Suprapubic skin (tissue), 4 donors: Measurements from ENCODE around the gene SPINT2. TPM values are rescaled to one million over a fixed set of nuclear protein-coding genes. Genes with fewer than 3 reads are reported as not detected.

ENCODE experiments used
- DNase-seq, 2 donors: peaks; one replicate each; pipeline ENCODE4 v3.0.0-alpha.2; 2019; ENCODE audit warnings: low spot score in 2 of 2
- H3K27ac ChIP-seq: fragments of 200-600 bp; sonication (generic); one replicate; pipeline ENCODE4 v1.5.1; 2019
- H3K27me3 ChIP-seq: fragments of 200-600 bp; sonication (generic); one replicate; pipeline ENCODE4 v1.5.1; 2019
- H3K36me3 ChIP-seq: fragments of 200-600 bp; sonication (generic); one replicate; pipeline ENCODE4 v1.5.1; 2019
- H3K4me1 ChIP-seq: fragments of 200-600 bp; sonication (generic); one replicate; pipeline ENCODE4 v1.5.1; 2019
- H3K4me3 ChIP-seq: fragments of 200-600 bp; sonication (generic); one replicate; pipeline ENCODE4 v1.5.1; 2019; ENCODE audit warnings: mild to moderate bottlenecking
- H3K9me3 ChIP-seq: fragments of 200-600 bp; sonication (generic); one replicate; pipeline ENCODE4 v1.5.1; 2019
- EP300 ChIP-seq: sonication (generic); formaldehyde crosslinking; IDR thresholded peaks from one replicate; pipeline ENCODE4 v1.6.1; 2017; ENCODE audit warnings: antibody characterized with exemption
- POLR2A ChIP-seq, 2 donors: fragments of 450-650 bp; IDR thresholded peaks; one replicate each; pipeline ENCODE4 v1.6.1; 2017; ENCODE audit warnings: antibody characterized with exemption in 2 of 2, mild to moderate bottlenecking in 2 of 2, moderate library complexity in 2 of 2
- POLR2AphosphoS5 ChIP-seq, 3 donors: sonication (generic); formaldehyde crosslinking; IDR thresholded peaks; one replicate each; pipeline ENCODE4 v1.6.1; 2017; ENCODE audit warnings: antibody characterized with exemption in 3 of 3
- WGBS: methylation state at CpG from one replicate; pipeline ENCODE4 v1.1.5; 2018; 5-methylcytosine and 5-hydroxymethylcytosine counted together
- total RNA-seq, 4 donors: library from RNA; depleted of rRNA; stranded (reverse); fragments of >200 nt; gene quantifications; one replicate each; pipeline ENCODE4 v1.1.0, GENCODE V29; 2016
- TF ChIP-seq, protein P1 (sequence below), 2 donors: fragments of 200-600 bp in 1 of 2; fragments of 450-650 bp in 1 of 2; sonication (generic) in 1 of 2; IDR thresholded peaks; one replicate each; pipeline ENCODE4 v1.5.1; 2016 to 2019; ENCODE audit warnings: antibody characterized with exemption in 2 of 2, mild to moderate bottlenecking in 1 of 2, moderate library complexity in 1 of 2

SPINT2 gene
- total RNA-seq, 4 donors from 2014 or later = 359 to 639 (median 494) TPM

DNA sequence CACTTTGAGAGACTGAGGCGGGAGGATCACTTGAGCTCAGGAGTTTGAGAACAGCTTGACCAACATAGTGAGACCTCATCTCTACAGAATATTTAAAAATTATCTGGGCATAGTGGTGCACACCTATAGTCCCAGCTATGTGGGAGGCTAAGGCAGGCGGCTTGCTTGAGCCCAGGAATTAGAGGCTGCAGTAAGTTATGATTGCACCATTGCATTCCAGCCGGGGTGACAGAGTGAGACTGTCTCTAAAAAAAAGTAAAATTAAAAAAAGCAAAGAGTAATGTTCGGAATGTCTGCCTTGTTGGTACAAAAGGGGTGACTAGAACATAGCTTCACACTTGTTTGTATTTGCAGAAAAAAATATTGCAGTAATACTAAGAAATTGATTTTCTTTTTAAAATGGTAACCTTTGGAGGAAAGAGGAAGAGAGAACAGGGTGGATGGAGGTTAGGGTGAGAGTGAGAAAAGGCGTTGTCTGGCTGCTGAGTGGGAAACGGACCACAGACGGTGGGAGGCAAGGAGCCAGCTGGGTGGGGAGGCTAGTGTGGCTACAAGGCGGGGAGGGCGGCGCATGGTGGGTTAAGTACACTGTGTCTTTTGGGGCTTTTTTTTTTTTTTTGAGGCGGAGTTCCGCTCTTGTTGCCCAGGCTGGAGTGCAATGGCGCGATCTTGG lies 18.4 kb upstream of the SPINT2 start:
- Histone ChIP-seq H3K27me3 (no peaks in the 10 kb centered on the region), H3K4me3 (no peak overlapping the region), H3K36me3 (no peaks in the 10 kb centered on the region), H3K27ac (peak overlapping the region; percentile 36), H3K4me1 (peaks cover 17% of the 10 kb centered on the region), H3K9me3 (no peaks in the 10 kb centered on the region)
- WGBS = 59% methylated on average over 14 of the region's 14 CpGs
- no peak for DNase-seq
- TF ChIP-seq, protein P1, sequence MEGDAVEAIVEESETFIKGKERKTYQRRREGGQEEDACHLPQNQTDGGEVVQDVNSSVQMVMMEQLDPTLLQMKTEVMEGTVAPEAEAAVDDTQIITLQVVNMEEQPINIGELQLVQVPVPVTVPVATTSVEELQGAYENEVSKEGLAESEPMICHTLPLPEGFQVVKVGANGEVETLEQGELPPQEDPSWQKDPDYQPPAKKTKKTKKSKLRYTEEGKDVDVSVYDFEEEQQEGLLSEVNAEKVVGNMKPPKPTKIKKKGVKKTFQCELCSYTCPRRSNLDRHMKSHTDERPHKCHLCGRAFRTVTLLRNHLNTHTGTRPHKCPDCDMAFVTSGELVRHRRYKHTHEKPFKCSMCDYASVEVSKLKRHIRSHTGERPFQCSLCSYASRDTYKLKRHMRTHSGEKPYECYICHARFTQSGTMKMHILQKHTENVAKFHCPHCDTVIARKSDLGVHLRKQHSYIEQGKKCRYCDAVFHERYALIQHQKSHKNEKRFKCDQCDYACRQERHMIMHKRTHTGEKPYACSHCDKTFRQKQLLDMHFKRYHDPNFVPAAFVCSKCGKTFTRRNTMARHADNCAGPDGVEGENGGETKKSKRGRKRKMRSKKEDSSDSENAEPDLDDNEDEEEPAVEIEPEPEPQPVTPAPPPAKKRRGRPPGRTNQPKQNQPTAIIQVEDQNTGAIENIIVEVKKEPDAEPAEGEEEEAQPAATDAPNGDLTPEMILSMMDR (IDR thresholded peaks at IDR 0.05) = no peak
- TF ChIP-seq POLR2A (IDR thresholded peaks at IDR 0.05) (no peak), POLR2AphosphoS5 (IDR thresholded peaks at IDR 0.05) (no peak), EP300 (no peak)

DNA sequence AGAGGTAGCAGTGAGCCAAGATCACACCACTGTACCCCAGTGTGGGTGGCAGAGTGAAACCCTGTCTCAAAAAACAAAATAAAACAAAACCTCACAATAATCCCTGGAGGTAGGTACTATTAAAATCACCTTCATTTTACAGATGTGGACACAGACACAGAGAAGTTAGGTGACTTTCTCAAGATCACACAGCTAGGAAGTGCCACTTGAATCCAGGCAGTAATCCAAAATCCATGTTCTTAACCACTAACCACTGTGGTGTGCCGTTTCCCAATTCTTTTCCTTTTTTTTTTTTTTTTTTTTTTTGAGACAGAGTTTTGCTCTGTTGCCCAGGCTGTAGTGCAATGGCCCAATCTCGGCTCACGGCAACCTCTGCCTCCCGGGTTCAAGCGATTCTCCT lies 17.2 kb upstream of the SPINT2 start:
- no peak for DNase-seq
- Histone ChIP-seq H3K27me3 (no peaks in the 10 kb centered on the region), H3K4me1 (peaks cover 29% of the 10 kb centered on the region), H3K36me3 (no peaks in the 10 kb centered on the region), H3K4me3 (no peak overlapping the region), H3K9me3 (no peaks in the 10 kb centered on the region), H3K27ac (no peak overlapping the region)
- TF ChIP-seq POLR2AphosphoS5 (IDR thresholded peaks at IDR 0.05) = no peak
- no peak for TF ChIP-seq EP300
- TF ChIP-seq POLR2A (IDR thresholded peaks at IDR 0.05) = no peak
- 68% methylated on average over 4 of the region's 5 CpGs for WGBS

DNA sequence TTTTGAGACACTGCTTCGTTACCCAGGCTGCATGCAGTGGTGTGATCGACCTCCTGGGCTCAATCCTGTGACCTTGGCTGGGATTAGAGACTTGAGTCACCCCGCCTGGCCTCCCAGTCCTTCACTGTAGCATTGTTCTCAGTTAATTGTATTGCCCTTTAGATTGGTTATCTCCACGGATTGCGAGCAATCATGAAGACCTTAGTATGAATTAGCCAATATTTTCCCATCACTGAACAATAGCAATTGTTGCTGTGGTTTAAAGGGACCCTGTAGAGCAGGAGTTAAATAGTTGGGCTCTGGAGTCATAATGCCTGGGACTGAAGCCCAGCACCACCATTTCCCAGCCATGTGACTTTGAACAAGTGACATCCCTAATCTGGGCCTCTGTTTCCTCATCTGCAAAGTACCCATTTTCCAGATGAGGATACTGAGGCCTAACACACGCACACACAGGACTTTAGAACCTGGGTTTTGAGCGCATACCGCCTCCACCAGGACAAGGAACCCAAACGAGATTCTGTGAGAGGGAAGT lies 16.6 kb upstream of the SPINT2 start:
- TF ChIP-seq POLR2AphosphoS5 (IDR thresholded peaks at IDR 0.05) (no peak), EP300 (no peak), POLR2A (IDR thresholded peaks at IDR 0.05) (no peak)
- TF ChIP-seq, protein P1 (IDR thresholded peaks at IDR 0.05) = no peak
- Histone ChIP-seq H3K4me1 (peaks cover 35% of the 10 kb centered on the region), H3K27ac (no peak overlapping the region)

DNA sequence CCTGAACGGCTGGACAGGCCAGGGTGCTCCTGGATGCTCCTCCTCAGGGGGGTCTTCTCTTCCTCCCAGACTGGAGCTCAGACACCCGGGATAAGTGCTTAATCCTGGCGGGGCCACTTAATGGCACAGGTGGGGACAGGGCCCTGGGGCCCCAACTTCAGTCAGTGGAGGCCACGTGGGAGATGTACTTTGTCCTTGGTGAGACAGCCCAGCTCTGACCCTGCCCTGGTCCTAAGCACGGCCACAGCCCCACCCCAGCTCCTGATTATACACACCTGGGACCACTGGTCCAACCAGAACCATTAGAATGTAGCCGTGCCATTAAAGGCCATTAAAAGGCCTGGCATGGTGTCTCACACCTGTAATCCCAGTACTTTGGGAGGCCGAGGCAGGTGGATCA lies 16.0 kb upstream of the SPINT2 start:
- 100% methylated on average over 5 of the region's 7 CpGs for WGBS
- Histone ChIP-seq H3K27ac (no peak overlapping the region), H3K4me1 (peaks cover 42% of the 10 kb centered on the region), H3K9me3 (no peaks in the 10 kb centered on the region), H3K36me3 (no peaks in the 10 kb centered on the region), H3K4me3 (no peak overlapping the region), H3K27me3 (no peaks in the 10 kb centered on the region)
- DNase-seq = no peak
- TF ChIP-seq, protein P1 (IDR thresholded peaks at IDR 0.05) = no peak
- TF ChIP-seq POLR2A (IDR thresholded peaks at IDR 0.05) (no peak), EP300 (no peak)

More for the DNA sequence above, 16.6 kb upstream of the SPINT2 start:
- H3K27me3 ChIP-seq = no peaks in the 10 kb centered on the region
- H3K36me3 ChIP-seq = no peaks in the 10 kb centered on the region
- H3K9me3 ChIP-seq = no peaks in the 10 kb centered on the region
- H3K4me3 ChIP-seq = no peak overlapping the region
- DNase-seq = no peak
- WGBS = 77% methylated on average over 9 of the region's 9 CpGs

DNA sequence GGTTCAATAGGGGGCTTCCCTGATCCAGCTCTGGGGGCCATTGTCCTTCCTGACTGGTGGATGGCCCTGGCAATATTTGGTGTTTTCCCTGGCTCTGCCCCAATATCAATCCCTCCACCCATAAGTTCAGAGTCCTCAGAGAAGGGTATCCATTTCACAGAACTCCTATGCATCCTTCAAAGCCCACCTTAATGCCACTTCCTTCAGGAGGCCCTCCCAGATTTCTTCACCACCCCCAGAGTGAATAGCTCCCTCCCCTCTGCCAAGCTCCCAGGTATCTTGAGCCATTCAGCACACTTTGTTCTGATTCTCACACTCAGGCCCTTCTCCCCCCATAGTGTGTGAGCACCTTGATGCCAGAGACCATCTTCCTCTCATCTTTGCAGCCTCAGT lies 13.9 kb upstream of the SPINT2 start:
- Histone ChIP-seq H3K27ac (peak overlapping the region; percentile 79), H3K36me3 (no peaks in the 10 kb centered on the region), H3K9me3 (no peaks in the 10 kb centered on the region), H3K27me3 (no peaks in the 10 kb centered on the region), H3K4me3 (no peak overlapping the region), H3K4me1 (peaks cover 38% of the 10 kb centered on the region)
- TF ChIP-seq POLR2AphosphoS5 (IDR thresholded peaks at IDR 0.05) = no peak
- TF ChIP-seq EP300 = no peak
- TF ChIP-seq POLR2A (IDR thresholded peaks at IDR 0.05) = no peak
- TF ChIP-seq, protein P1 (IDR thresholded peaks at IDR 0.05) = no peak
- DNase-seq = no peak
